ENCODE data around the gene NFILZ.
"Not testable (repeated sequence)": the region's sequence is repeated elsewhere in the genome, so short reads cannot be mapped to it uniquely, and the experiment has no call there.

Gene NFILZ

GRCh38 chr19:8611391-8611876, 19.0 kb upstream of the NFILZ start:
- DNase-seq (ENCODE audit: low spot score), result no peak

GRCh38 chr19:8611877-8612806, 18.3 kb upstream of the NFILZ start:
- DNase-seq (ENCODE audit: low spot score), result peak; percentile 20

GRCh38 chr19:8612807-8613171, 17.6 kb upstream of the NFILZ start:
- no peak for DNase-seq (ENCODE audit: low spot score)

- DNase-seq (ENCODE audit: low spot score), result no peak
Measured at GRCh38 chr19:8614455-8614854, 16.0 kb upstream of the NFILZ start.

GRCh38 chr19:8615024-8615423, 15.4 kb upstream of the NFILZ start:
- DNase-seq (ENCODE audit: low spot score), result no peak

GRCh38 chr19:8615813-8616596, 14.4 kb upstream of the NFILZ start:
- DNase-seq (ENCODE audit: low spot score), result peak; percentile 55

- no peak for DNase-seq (ENCODE audit: low spot score)
Measured at GRCh38 chr19:8616861-8617260, 13.6 kb upstream of the NFILZ start.

- DNase-seq (ENCODE audit: low spot score), result not testable (repeated sequence)
Measured at GRCh38 chr19:8617325-8617724, 13.1 kb upstream of the NFILZ start.

GRCh38 chr19:8617984-8618383, 12.4 kb upstream of the NFILZ start:
- no peak for DNase-seq (ENCODE audit: low spot score)

- DNase-seq (ENCODE audit: low spot score), result no peak
Measured at GRCh38 chr19:8618751-8619150, 11.7 kb upstream of the NFILZ start.

GRCh38 chr19:8622886-8623285, 7.5 kb upstream of the NFILZ start:
- not testable (repeated sequence) for DNase-seq (ENCODE audit: low spot score)

- no peak for DNase-seq (ENCODE audit: low spot score)
Measured at GRCh38 chr19:8626842-8627241, 3.6 kb upstream of the NFILZ start.

- DNase-seq (ENCODE audit: low spot score), result no peak
Measured at GRCh38 chr19:8629184-8629583, 1.2 kb upstream of the NFILZ start.

- no peak for DNase-seq (ENCODE audit: low spot score)
Measured at GRCh38 chr19:8630796-8631424, 477 bp downstream of the NFILZ start.

GRCh38 chr19:8631425-8631819, 989 bp downstream of the NFILZ start:
- DNase-seq (ENCODE audit: low spot score), result no peak

- no peak for DNase-seq (ENCODE audit: low spot score)
Measured at GRCh38 chr19:8635422-8635821, 5.0 kb downstream of the NFILZ start.

GRCh38 chr19:8637070-8637469, 6.6 kb downstream of the NFILZ start:
- not testable (repeated sequence) for DNase-seq (ENCODE audit: low spot score)

- no peak for DNase-seq (ENCODE audit: low spot score)
Measured at GRCh38 chr19:8638078-8638619, 7.7 kb downstream of the NFILZ start.

- DNase-seq (ENCODE audit: low spot score), result no peak
Measured at GRCh38 chr19:8639821-8640401, 9.5 kb downstream of the NFILZ start.

- no peak for DNase-seq (ENCODE audit: low spot score)
Measured at GRCh38 chr19:8640402-8641004, 10.1 kb downstream of the NFILZ start.

- DNase-seq (ENCODE audit: low spot score), result no peak
Measured at GRCh38 chr19:8641221-8641907, 10.9 kb downstream of the NFILZ start.

Measured in cerebellar cortex (tissue), 1 donor.